Nephron (organoid): ENCODE data around the gene TIGD3.

Experiments
- H3K27ac Mint-ChIP-seq, 3 experiments: 2 replicates each; pipeline ENCODE4 v1.8.0; 2020; ENCODE audit warnings: mixed read lengths in 3 of 3, mild to moderate bottlenecking in 2 of 3, moderate library complexity in 1 of 3
- H3K27me3 Mint-ChIP-seq: 2 replicates; pipeline ENCODE4 v1.8.0; 2021; ENCODE audit warnings: low read depth, mild to moderate bottlenecking, moderate library complexity, mixed read lengths
- H3K36me3 Mint-ChIP-seq: 2 replicates; pipeline ENCODE4 v1.8.0; 2020; ENCODE audit warnings: low read depth, mixed read lengths
- H3K4me1 Mint-ChIP-seq: 2 replicates; pipeline ENCODE4 v1.8.0; 2020; ENCODE audit warnings: mixed read lengths
- H3K4me3 Mint-ChIP-seq, 3 experiments: 2 replicates each; pipeline ENCODE4 v1.8.0; 2020; ENCODE audit warnings: mild to moderate bottlenecking in 3 of 3, mixed read lengths in 3 of 3, moderate library complexity in 2 of 3
- H3K9me3 Mint-ChIP-seq: 2 replicates; pipeline ENCODE4 v1.8.0; 2020; ENCODE audit warnings: mixed read lengths
- TF ChIP-seq, protein P1 (sequence below), 3 experiments: fragments of 200-600 bp; sonication (generic); IDR thresholded peaks; one replicate each; pipeline ENCODE4 v1.5.0; 2021; ENCODE audit warnings: antibody characterized with exemption in 3 of 3; ENCODE audit not compliant: unreplicated experiment in 3 of 3

Gene TIGD3

DNA sequence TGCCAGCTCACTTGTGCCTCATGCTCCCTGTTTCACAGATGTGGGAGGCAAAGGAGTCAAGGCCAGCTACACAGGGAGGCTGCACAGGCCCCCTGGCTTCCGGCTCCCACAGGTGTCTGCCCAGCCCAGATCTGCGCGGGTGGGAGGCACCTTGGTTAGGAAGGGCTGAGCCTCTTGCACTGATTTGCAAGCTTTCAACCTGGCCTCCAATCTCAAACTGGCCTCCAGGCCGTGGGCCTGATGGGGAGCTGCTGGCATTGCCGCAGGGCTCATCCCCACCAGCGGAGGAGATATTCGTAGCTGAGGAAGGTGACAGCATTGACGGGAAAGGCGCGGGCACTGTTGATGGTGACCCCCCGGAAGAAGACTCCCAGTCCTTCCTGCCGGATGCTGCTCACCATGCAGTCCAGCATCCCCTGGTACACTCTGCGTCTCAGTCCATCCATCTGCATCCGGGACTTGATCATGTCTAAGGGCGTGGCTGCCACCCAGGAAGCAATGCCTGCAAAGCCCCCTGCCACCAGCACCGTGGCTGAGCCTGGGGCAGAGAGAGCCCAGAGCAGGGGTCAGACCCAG lies 21.7 kb downstream of the TIGD3 start:
- Mint-ChIP-seq H3K4me3 (no peak overlapping the region), H3K27me3 (peaks cover 11% of the 10 kb centered on the region), H3K27ac (no peak overlapping the region), H3K36me3 (no peaks in the 10 kb centered on the region), H3K9me3 (no peaks in the 10 kb centered on the region), H3K4me1 (peaks cover 1% of the 10 kb centered on the region)
- TF ChIP-seq, protein P1, sequence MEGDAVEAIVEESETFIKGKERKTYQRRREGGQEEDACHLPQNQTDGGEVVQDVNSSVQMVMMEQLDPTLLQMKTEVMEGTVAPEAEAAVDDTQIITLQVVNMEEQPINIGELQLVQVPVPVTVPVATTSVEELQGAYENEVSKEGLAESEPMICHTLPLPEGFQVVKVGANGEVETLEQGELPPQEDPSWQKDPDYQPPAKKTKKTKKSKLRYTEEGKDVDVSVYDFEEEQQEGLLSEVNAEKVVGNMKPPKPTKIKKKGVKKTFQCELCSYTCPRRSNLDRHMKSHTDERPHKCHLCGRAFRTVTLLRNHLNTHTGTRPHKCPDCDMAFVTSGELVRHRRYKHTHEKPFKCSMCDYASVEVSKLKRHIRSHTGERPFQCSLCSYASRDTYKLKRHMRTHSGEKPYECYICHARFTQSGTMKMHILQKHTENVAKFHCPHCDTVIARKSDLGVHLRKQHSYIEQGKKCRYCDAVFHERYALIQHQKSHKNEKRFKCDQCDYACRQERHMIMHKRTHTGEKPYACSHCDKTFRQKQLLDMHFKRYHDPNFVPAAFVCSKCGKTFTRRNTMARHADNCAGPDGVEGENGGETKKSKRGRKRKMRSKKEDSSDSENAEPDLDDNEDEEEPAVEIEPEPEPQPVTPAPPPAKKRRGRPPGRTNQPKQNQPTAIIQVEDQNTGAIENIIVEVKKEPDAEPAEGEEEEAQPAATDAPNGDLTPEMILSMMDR (IDR thresholded peaks at IDR 0.05; ENCODE audit: unreplicated experiment in 3 of 3), result no peak

GRCh38 chr11:65377036-65377435 lies 22.5 kb downstream of the TIGD3 start:
- H3K36me3 Mint-ChIP-seq, result no peaks in the 10 kb centered on the region
- peaks cover 10% of the 10 kb centered on the region for H3K27me3 Mint-ChIP-seq
- TF ChIP-seq, protein P1 (IDR thresholded peaks at IDR 0.05; ENCODE audit: unreplicated experiment in 3 of 3), result no peak
- H3K27ac Mint-ChIP-seq, result peak overlapping the region; percentile 75 to 97 (median 90)
- H3K4me1 Mint-ChIP-seq, result peaks cover 5% of the 10 kb centered on the region
- no peak overlapping the region for H3K4me3 Mint-ChIP-seq
- H3K9me3 Mint-ChIP-seq, result no peaks in the 10 kb centered on the region

GRCh38 chr11:65377777-65378176 lies 23.2 kb downstream of the TIGD3 start:
- H3K4me1 Mint-ChIP-seq, result peaks cover 12% of the 10 kb centered on the region
- peaks cover 10% of the 10 kb centered on the region for H3K27me3 Mint-ChIP-seq
- H3K27ac Mint-ChIP-seq, result peak overlapping the region; percentile 75 to 97 (median 90)
- H3K36me3 Mint-ChIP-seq, result no peaks in the 10 kb centered on the region
- TF ChIP-seq, protein P1 (IDR thresholded peaks at IDR 0.05; ENCODE audit: unreplicated experiment in 3 of 3), result no peak
- H3K9me3 Mint-ChIP-seq, result no peaks in the 10 kb centered on the region
- no peak overlapping the region for H3K4me3 Mint-ChIP-seq

GRCh38 chr11:65378208-65378927 lies 23.8 kb downstream of the TIGD3 start:
- peaks cover 18% of the 10 kb centered on the region for H3K4me1 Mint-ChIP-seq
- no peaks in the 10 kb centered on the region for H3K36me3 Mint-ChIP-seq
- H3K4me3 Mint-ChIP-seq, result peak overlapping the region in 1 of 3 experiments; percentile 52
- peaks cover 10% of the 10 kb centered on the region for H3K27me3 Mint-ChIP-seq
- H3K27ac Mint-ChIP-seq, result peak overlapping the region; percentile 75 to 97 (median 90)
- TF ChIP-seq, protein P1 (IDR thresholded peaks at IDR 0.05; ENCODE audit: unreplicated experiment in 3 of 3), result no peak
- H3K9me3 Mint-ChIP-seq, result no peaks in the 10 kb centered on the region

DNA sequence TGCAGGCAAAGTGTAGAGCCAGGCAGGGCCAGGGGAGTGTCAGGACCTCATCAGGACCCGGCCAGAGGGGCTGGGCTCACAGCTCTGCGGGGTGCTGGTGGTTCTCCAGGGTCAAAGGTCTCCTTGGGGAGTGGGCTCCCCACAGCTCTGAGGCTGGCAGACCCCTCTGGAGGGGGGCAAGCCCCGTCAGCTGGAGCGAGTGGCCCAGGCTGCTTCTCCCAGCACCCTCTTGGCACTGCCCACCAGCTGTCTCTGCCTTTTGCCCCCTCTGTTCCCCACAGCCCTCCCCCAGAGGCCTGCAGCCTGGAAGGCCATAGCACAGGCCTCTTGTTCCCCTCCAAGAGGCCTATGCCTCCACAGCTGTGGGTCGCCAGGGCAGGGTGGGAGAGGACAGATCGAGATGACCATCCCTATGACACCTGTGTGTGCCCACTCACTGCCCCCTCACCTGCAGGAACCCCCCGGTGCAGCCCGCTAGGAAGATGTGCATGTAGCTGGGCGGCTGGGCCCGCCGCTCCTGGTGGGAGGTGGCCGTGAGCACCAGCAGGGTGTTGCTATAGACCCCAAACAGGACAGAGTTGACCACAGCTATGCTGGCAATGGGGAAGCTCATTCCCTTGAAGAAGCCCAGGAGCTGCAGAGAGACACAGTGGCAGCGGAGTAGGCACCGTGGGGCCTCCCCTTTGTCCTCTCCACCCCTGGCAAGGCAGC lies 24.5 kb downstream of the TIGD3 start:
- Mint-ChIP-seq H3K27me3 (peaks cover 4% of the 10 kb centered on the region), H3K4me1 (peaks cover 25% of the 10 kb centered on the region), H3K36me3 (no peaks in the 10 kb centered on the region), H3K27ac (peak overlapping the region; percentile 75 to 97 (median 90)), H3K4me3 (no peak overlapping the region), H3K9me3 (no peaks in the 10 kb centered on the region)
- TF ChIP-seq, protein P1 (IDR thresholded peaks at IDR 0.05; ENCODE audit: unreplicated experiment in 3 of 3), result no peak
